Right lobe of liver (tissue), 4 donors: Measurements from ENCODE around the gene RASAL3.
A peak's percentile ranks its signal among the peaks of the same experiment; 100 is the strongest.

Experiments used
- POLR2A ChIP-seq: fragments of 450-650 bp; IDR thresholded peaks from one replicate; pipeline ENCODE4 v1.6.1; 2017; ENCODE audit warnings: antibody characterized with exemption, mild to moderate bottlenecking
- TF ChIP-seq, protein P1 (sequence below), 4 donors: fragments of 200-600 bp in 3 of 4; fragments of 450-650 bp in 1 of 4; IDR thresholded peaks; one replicate each; pipeline versions ENCODE4 v1.5.1 to v1.8.0; 2016 to 2022; ENCODE audit warnings: antibody characterized with exemption in 4 of 4, mild to moderate bottlenecking in 2 of 4
- donor health status: DM: no; HTN: no; CAD: no.
- donor health status: DM: no; HTN: no; CAD: no.
- donor health status: DM: no; HTN: yes; CAD: no.

DNA sequence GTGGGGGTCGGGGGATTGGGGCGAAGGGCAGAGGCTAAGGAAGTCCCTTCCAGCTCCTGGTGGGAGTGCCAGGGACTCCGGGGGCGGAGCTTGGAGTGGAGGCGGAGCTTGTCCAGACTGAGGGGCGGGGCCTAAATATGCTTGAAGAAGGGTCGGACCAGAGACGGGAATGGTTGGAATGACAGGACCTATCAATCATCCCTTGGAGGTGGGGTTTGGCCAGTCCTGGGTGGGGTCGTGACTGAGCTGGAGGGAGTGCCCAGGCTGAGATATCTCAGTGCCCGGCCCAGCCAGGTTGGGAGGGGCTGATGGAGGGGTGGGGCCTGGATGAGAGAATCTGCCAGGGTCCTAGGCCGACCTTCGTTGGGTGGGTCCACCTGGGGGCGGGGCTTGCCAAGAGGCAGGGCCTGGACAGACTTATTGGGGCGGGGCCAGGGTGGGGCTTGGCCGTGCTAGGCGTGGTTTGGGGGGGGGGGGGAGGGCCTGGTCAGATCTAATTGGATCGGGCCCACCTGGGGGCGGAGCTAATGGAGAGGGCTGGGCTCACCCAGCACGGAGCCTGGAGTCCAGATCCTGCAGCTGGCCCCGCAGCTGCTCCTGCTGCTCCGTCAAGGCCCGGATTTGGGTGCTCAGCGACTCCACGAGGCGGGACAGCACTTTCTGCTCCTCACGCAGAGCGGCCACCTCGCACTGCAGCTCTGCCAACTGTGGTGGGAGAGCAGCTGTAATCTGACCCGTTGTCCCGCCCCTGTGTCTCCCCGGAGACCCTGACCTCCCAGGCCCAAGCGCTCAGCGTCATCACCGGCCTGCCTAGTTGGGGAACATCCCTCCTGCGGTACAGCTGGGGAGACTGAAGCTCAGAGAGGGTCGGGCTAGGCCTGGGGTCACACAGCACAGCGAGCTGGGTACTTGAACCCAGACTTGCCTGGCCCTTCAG, 12.0 kb downstream of the RASAL3 start:
- TF ChIP-seq, protein P1, sequence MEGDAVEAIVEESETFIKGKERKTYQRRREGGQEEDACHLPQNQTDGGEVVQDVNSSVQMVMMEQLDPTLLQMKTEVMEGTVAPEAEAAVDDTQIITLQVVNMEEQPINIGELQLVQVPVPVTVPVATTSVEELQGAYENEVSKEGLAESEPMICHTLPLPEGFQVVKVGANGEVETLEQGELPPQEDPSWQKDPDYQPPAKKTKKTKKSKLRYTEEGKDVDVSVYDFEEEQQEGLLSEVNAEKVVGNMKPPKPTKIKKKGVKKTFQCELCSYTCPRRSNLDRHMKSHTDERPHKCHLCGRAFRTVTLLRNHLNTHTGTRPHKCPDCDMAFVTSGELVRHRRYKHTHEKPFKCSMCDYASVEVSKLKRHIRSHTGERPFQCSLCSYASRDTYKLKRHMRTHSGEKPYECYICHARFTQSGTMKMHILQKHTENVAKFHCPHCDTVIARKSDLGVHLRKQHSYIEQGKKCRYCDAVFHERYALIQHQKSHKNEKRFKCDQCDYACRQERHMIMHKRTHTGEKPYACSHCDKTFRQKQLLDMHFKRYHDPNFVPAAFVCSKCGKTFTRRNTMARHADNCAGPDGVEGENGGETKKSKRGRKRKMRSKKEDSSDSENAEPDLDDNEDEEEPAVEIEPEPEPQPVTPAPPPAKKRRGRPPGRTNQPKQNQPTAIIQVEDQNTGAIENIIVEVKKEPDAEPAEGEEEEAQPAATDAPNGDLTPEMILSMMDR (IDR thresholded peaks at IDR 0.05), result no peak
- peak; percentile 90 for TF ChIP-seq POLR2A
